HG02678 (cell line): ENCODE results near the gene ANAPC5.

Source experiments
- ATAC-seq: cut with Tn5 transposase; IDR thresholded peaks from one replicate; pipeline ENCODE4 v1.9.1; 2021; ENCODE audit warnings: mild to moderate bottlenecking, moderate library complexity; ENCODE audit not compliant: unreplicated experiment

The ANAPC5 gene

DNA sequence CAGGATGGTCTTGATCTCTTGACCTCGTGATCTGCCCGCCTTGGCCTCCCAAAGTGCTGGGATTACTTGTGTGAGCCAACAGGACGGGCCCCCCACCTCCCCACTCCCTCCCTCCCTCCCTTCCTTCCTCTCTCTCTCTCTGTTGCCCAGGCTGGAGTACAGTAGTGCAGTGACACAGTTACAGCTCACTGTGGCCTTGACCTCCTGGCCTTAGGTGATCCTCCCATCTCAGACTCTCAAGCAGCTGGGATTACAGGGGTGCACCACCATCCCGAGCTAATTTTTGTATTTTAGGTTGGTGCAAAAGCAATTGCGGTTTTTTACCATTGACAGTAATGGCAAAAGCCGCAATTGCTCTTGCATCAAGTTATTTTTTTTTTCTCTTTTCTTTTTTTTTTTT is 19.2 kb upstream of the ANAPC5 start:
- ATAC-seq: no peak

GRCh38 chr12:121366063-121366459 is 13.8 kb upstream of the ANAPC5 start:
- no peak for ATAC-seq

DNA sequence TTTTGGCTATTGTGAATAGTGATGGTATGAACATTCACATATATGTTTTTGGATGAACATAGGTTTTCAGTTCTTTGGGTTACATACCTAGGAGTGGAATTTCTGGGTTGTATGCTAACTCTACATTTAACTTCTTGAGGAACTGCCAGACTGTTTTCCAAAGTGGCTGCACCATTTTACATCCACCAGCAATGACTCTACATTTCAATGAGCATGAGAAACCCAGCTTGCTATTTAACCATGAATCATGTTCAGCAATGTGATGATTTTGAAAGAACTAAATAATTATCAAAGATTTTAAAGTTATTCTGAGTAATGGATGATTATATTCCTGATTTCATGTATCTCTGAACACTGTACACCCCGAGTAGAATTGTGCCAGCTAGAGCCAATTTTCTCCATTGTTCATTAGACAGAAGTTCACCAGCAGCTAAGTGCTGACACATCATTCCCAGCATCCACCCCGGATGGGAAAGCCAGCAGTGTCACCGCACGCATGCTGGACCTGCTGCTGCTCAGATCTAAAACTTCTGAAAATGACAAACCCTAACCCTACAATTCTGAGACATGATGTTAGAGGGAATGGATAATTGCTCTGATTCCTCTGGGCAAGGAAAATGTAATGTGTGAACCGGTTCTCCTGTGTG is 13.3 kb upstream of the ANAPC5 start:
- ATAC-seq: no peak

GRCh38 chr12:121364683-121365121 is 12.5 kb upstream of the ANAPC5 start:
- ATAC-seq: no peak

GRCh38 chr12:121358073-121358472 is 5.9 kb upstream of the ANAPC5 start:
- no peak for ATAC-seq

GRCh38 chr12:121357331-121357730 is 5.1 kb upstream of the ANAPC5 start:
- ATAC-seq: no peak

DNA sequence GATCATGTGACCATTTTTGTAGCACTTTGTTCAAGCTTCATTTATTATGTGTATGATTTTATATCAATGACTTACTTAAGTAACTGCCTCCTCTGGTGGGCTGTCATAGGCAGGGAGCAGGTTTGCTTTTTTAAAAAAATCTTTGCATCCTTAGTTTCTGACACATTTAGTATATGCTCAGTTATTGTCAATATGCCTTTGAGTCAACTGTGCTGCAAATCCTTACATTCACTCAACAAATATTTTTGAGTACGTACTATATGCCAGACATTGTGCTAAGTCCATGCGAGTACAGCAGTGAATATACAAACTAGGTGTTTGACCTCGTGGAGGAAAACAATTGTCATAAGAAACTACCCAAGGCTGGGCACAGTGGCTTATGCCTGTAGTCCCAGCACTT is 4.4 kb upstream of the ANAPC5 start:
- no peak for ATAC-seq

GRCh38 chr12:121355818-121356217 is 3.6 kb upstream of the ANAPC5 start:
- ATAC-seq: no peak

DNA sequence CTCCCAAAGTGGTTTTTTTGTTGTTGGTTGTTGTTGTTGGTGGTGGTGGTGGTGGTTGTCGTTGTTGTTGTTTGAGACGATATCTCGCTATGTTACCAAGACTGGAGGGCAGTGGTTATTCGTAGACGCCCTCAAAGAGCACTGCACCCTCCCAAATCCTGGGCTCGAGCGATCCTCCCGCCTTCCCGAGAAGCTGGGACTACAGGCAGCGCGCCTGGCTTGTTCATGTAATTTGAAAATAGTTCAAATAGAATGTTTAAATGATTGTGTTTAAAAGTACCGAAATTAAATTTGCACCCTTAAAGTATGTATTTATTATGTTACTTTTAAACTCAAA is 439 bp upstream of the ANAPC5 start:
- no peak for ATAC-seq

GRCh38 chr12:121346747-121347146 is 5.5 kb downstream of the ANAPC5 start:
- ATAC-seq: no peak

GRCh38 chr12:121345151-121345815 is 6.9 kb downstream of the ANAPC5 start:
- ATAC-seq: no peak

- no peak for ATAC-seq
These were observed 7.7 kb downstream of the ANAPC5 start for GRCh38 chr12:121344506-121344905.

DNA sequence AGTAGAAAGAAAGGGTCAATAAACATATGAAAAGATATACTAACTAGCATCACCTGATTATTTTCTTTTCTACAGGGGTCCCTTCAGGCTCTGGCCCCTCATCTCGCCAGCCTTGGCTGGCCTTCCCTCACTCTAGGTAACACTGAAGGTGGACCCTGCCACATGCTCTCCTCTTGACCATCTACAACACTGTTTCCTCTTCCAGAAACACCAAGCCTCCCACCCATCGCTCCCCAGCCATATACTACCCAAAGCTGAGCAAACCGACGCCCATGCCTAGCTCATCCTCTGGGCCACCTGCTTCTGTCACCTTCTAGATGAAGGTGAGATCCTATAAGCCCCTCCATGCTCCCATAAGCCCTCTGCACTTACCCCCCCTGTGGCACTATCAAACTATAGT is 14.8 kb downstream of the ANAPC5 start:
- ATAC-seq: no peak

GRCh38 chr12:121334513-121335343 is 17.5 kb downstream of the ANAPC5 start:
- ATAC-seq: no peak

- ATAC-seq: no peak
These were observed 18.5 kb downstream of the ANAPC5 start for GRCh38 chr12:121333747-121334146.

DNA sequence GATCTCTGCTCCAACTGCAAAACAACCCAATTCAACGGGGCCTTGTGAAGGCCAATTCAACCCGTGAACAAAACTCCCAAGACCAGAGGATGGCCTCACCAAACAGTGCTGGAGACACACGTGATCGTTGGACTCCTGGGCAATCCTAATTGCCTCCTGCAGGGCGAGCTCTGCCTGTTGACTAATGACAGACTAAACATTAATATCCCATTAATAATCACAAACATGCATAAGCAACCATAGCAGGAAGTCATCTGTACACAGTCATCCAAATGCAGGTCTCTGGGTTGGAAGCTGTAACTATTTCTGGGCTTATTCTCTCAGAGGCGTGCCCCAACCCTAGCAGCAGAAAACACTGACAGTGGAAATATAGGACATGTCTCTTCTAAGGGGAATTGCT is 21.0 kb downstream of the ANAPC5 start:
- ATAC-seq: no peak

DNA sequence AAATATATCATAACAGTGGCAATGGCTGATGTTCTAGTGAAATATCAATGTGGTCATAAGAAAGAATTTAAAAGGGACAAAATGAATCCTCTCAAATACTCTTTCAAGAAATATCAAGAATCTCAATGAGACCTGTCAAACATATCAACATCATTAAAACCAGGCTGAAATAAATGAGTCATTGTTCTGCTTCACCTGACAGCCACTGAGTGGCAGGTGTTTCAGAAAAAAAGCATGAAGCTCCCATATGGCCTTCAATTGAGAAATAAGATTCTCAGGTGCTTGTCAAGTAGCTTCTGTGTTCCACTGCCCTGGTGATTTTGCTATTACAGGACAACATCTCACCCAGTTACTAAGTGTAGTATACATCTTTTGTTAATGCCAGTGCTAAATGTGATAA is 21.5 kb downstream of the ANAPC5 start:
- no peak for ATAC-seq

GRCh38 chr12:121330195-121330594 is 22.0 kb downstream of the ANAPC5 start:
- ATAC-seq: no peak

DNA sequence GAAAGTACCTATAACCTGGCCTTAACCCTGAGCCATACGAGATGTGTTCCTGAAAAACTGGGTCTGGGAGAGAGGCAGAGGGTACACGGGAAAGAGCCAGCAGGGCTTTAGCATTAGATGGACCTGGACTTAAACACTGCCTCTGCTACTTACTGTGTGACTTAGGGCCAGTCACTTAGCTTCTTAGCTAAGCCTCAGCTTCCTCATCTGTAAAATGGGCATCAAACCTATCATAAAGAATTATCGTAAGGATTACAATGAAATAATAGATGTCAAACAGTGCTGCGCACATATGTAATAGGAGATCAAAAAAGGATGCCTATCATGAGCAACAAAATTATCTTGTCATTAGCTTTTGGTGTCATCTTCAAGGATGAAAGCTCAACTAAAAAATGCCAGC is 23.6 kb downstream of the ANAPC5 start:
- ATAC-seq: no peak

DNA sequence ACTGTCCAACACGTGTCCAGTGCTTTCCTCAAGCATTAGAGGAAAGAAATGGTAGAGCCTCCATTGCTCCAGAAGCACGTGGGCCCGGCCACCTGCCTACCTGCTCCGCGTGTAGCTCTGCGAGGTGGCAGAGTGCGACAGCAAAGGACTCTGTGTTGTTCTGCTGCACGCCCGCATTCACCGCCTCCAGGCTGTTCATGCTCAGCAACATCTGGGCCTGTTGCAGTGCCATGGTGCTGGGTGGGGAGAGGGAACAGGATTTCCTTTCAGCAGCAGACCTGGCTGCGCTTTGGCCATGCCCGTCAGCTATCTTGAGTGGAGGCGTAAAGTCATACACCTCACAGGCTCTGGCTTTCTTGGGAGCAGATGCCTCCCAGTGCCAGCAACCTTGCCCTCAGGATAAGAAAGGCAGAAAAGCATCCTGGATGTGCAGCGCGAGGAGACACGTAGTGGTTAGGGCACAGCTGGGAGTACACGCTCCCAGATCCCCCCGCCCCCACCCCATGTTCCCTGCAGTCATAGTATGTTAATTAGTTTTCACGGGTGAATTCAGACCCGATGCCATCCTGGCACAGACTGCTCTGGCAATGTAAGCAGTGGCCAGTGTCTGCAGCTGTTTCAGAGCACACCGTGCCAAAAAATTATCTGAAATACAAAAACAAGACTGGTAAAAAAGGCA is 25.1 kb downstream of the ANAPC5 start:
- ATAC-seq: no peak

GRCh38 chr12:121325922-121326396 is 26.3 kb downstream of the ANAPC5 start:
- ATAC-seq: no peak
